SK-N-SH (cell line): Measurements from ENCODE around the gene PXK. TPM values are rescaled to one million over a fixed set of nuclear protein-coding genes. Genes with fewer than 3 reads are reported as not detected.
"Not testable (repeated sequence)": the region's sequence is repeated elsewhere in the genome, so short reads cannot be mapped to it uniquely, and the experiment has no call there.

ENCODE experiments used
- CTCF ChIA-PET: fragments of 300-600, 350-600 bp; formaldehyde crosslinking; extraction: SDS; loops from one replicate; lab custom pipeline; 2021; lab: Yijun Ruan, JAX
- POLR2A ChIA-PET: fragments of 350-600 bp; sonication (Branson Sonifier 250); formaldehyde crosslinking; extraction: SDS; loops from one replicate; lab custom pipeline; 2020; ENCODE audit warnings: antibody characterized with exemption, inconsistent platforms; lab: Yijun Ruan, JAX
- DNase-seq: peaks from one replicate; pipeline ENCODE4 v3.0.0; 2012
- H2AFZ ChIP-seq: fragments of 200-600 bp; sonication (generic); 2 replicates; pipeline ENCODE4 v1.8.1; 2016; ENCODE audit warnings: antibody characterized with exemption, mild to moderate bottlenecking, low read depth
- H3F3A ChIP-seq: fragments of 200-600 bp; sonication (generic); replicated peaks from 2 replicates; pipeline ENCODE3; 2016; ENCODE audit warnings: antibody characterized with exemption, mild to moderate bottlenecking; ENCODE audit not compliant: insufficient read depth
- H3K27ac ChIP-seq, 2 experiments: fragments of 200-500 bp in 1 of 2; fragments of 200-600 bp in 1 of 2; sonication (Bioruptor generic) in 1 of 2; sonication (generic), shearing (Covaris generic) in 1 of 2; 2 replicates each; pipeline versions ENCODE4 v1.5.1 to v1.6.1; 2014 to 2016; ENCODE audit warnings: low read depth in 2 of 2, inconsistent platforms in 1 of 2, low read length in 1 of 2, mild to moderate bottlenecking in 1 of 2, mixed read lengths in 1 of 2
- H3K27me3 ChIP-seq: fragments of 200-600 bp; sonication (generic), shearing (Covaris generic); 2 replicates; pipeline ENCODE4 v1.6.1; 2016; ENCODE audit warnings: mixed run types; ENCODE audit not compliant: insufficient read depth
- H3K36me3 ChIP-seq, 2 experiments: fragments of 200-500 bp in 1 of 2; fragments of 200-600 bp in 1 of 2; sonication (Bioruptor generic) in 1 of 2; sonication (generic) in 1 of 2; replicated peaks in 1 of 2; 2 replicates each; pipeline versions ENCODE3 to v1.5.1; 2014 to 2016; ENCODE audit warnings: low read length in 1 of 2, mild to moderate bottlenecking in 1 of 2; ENCODE audit not compliant: insufficient read depth in 2 of 2, control insufficient read depth in 1 of 2
- H3K4me1 ChIP-seq, 2 experiments: fragments of 200-500 bp in 1 of 2; fragments of 200-600 bp in 1 of 2; sonication (Bioruptor generic) in 1 of 2; sonication (generic), shearing (Covaris generic) in 1 of 2; 2 replicates each; pipeline versions ENCODE4 v1.5.1 to v1.6.1; 2014 to 2016; ENCODE audit warnings: low read depth in 1 of 2, low read length in 1 of 2, mixed run types in 1 of 2; ENCODE audit not compliant: insufficient read depth in 2 of 2, control insufficient read depth in 1 of 2
- H3K4me2 ChIP-seq: fragments of 200-600 bp; sonication (generic), shearing (Covaris generic); 2 replicates; pipeline ENCODE4 v1.6.1; 2017; ENCODE audit warnings: mixed run types
- H3K4me3 ChIP-seq, 2 experiments: fragments of 200-500 bp in 1 of 2; fragments of 200-600 bp in 1 of 2; sonication (Bioruptor generic) in 1 of 2; sonication (generic), shearing (Covaris generic) in 1 of 2; 2 replicates each; pipeline versions ENCODE4 v1.5.1 to v1.8.1; 2014 to 2016; ENCODE audit warnings: low read depth in 2 of 2, inconsistent platforms in 1 of 2, low read length in 1 of 2, mild to moderate bottlenecking in 1 of 2, mixed read lengths in 1 of 2, moderate library complexity in 1 of 2
- H3K79me2 ChIP-seq: fragments of 200-600 bp; sonication (generic); 2 replicates; pipeline ENCODE4 v1.8.1; 2017; ENCODE audit warnings: mild to moderate bottlenecking; ENCODE audit not compliant: insufficient read depth
- H3K9ac ChIP-seq: fragments of 200-600 bp; sonication (generic); 2 replicates; pipeline ENCODE4 v1.6.1; 2017; ENCODE audit warnings: mixed run types
- H3K9me2 ChIP-seq: fragments of 200-600 bp; sonication (generic); 2 replicates; pipeline ENCODE4 v1.6.1; 2017; ENCODE audit warnings: mixed run types
- H3K9me3 ChIP-seq: fragments of 200-600 bp; sonication (generic); 2 replicates; pipeline ENCODE4 v1.6.1; 2017; ENCODE audit warnings: mixed run types, mild to moderate bottlenecking, moderate library complexity
- H4K20me1 ChIP-seq: fragments of 200-600 bp; sonication (generic); 2 replicates; pipeline ENCODE4 v1.6.1; 2017; ENCODE audit warnings: mild to moderate bottlenecking, mixed run types; ENCODE audit not compliant: insufficient read depth
- CTCF ChIP-seq: fragments of 200-600 bp; sonication (generic); IDR thresholded peaks from 2 replicates; pipeline ENCODE4 v1.6.1; 2017; ENCODE audit warnings: antibody characterized with exemption, mild to moderate bottlenecking, moderate library complexity
- NFIC ChIP-seq: IDR thresholded peaks from 2 replicates; pipeline ENCODE4 v1.4.0; 2012; ENCODE audit warnings: borderline replicate concordance
- NRF1 ChIP-seq: IDR thresholded peaks from 2 replicates; pipeline ENCODE4 v1.6.1; 2012; ENCODE audit warnings: low read depth, mild to moderate bottlenecking, low read length
- POLR2AphosphoS5 ChIP-seq: IDR thresholded peaks from 2 replicates; pipeline ENCODE4 v1.6.1; 2012; ENCODE audit warnings: low read depth, low read length
- TAF1 ChIP-seq: IDR thresholded peaks from 2 replicates; pipeline ENCODE4 v1.6.1; 2012; ENCODE audit warnings: low read depth, mild to moderate bottlenecking, low read length, moderate library complexity, borderline replicate concordance
- TEAD4 ChIP-seq: IDR thresholded peaks from 2 replicates; pipeline ENCODE4 v1.4.0; 2012; ENCODE audit warnings: mild to moderate bottlenecking, borderline replicate concordance; ENCODE audit not compliant: insufficient read depth
- YY1 ChIP-seq: IDR thresholded peaks from 2 replicates; pipeline ENCODE4 v1.4.0; 2012; ENCODE audit warnings: low read depth, mild to moderate bottlenecking
- WGBS: methylation state at CpG from one replicate; pipeline ENCODE4 v1.1.6; 2017; ENCODE audit warnings: low lambda C conversion rate; 5-methylcytosine and 5-hydroxymethylcytosine counted together
- polyA plus RNA-seq, 3 experiments: library from polyadenylated mRNA; depleted of rRNA; stranded (reverse); fragments of >200 nt; gene quantifications; 2 replicates each; pipeline ENCODE4 v1.2.3, GENCODE V29; 2012

Gene PXK
- polyA plus RNA-seq, 1 of the 3 experiments (the other 2 are of a cell fraction): 8.4 TPM

GRCh38 chr3:58336135-58336882 lies 3.6 kb downstream of the PXK start (continued):
- TF ChIP-seq POLR2AphosphoS5: no peak
- no peak for TF ChIP-seq NFIC
- TF ChIP-seq, all 33 proteins: peak for 3

DNA sequence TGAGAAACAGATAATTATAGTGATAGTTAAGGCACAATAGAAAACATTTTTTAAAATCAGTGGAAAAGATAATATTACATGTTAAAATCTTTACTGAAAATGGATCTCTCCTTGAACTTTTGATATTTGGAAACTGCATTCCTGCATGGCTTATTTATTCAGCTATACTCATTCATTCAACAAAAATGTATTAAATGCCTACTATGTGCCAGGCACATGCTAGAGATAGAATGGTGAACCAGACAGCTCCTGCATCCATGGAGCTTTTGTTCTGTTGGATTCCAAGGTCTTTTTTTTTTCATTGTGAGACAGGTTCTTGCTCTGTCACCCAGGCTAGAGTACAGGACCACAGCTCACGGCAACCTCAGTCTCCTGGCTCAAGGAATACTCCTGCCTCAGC lies 4.5 kb downstream of the PXK start:
- WGBS: 100% methylated on average over 1 of the region's 1 CpG
- Histone ChIP-seq H3K79me2 (peaks cover 35% of the 10 kb centered on the region; the same call in 1 of the 2 replicates), H2AFZ (no peak overlapping the region), H3K9me3 (no peaks in the 10 kb centered on the region), H3K27me3 (no peaks in the 10 kb centered on the region), H3K27ac (no peak overlapping the region), H3K36me3 (no peaks in the 10 kb centered on the region), H3F3A (peaks cover 16% of the 10 kb centered on the region), H4K20me1 (no peaks in the 10 kb centered on the region), H3K9ac (no peak overlapping the region), H3K4me2 (no peak overlapping the region), H3K4me3 (no peak overlapping the region), H3K4me1 (peaks cover 2 to 11% of the 10 kb centered on the region in 2 experiments; a peak in 3 of 4 replicates), H3K9me2 (no peaks in the 10 kb centered on the region)
- POLR2A ChIA-PET: no interaction called here
- CTCF ChIA-PET: interaction anchor here (0.9 to 1.9 kb wide), 5 partner anchors 31 to 149 kb away, joined by 3 to 12 read pairs (median 5); partner anchors contain the start of genes HTD2 and RPP14
- TF ChIP-seq NRF1 (no peak), YY1 (no peak), TAF1 (no peak), CTCF (no peak), TEAD4 (no peak)
- no peak for DNase-seq

DNA sequence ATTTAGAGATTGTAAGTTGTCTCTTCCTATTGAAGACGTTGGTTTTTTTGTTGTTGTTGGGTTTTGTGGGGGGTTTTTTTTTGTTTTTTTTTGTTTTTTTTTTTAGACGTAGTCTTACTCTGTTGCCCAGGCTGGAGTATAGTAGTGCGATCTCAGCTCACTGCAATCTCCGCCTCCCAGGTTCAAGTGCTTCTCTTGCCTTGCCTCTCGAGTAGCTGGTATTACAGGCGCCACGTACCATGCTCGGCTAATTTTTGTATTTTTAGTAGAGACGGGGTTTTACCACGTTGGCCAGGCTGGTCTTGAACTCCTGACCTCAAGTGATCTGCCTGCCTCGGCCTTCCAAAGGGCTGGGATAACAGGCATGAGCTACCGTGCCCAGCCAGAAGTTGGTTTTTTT lies 6.5 kb downstream of the PXK start:
- H3K27ac ChIP-seq, H3K36me3 ChIP-seq, H3K4me3 ChIP-seq, H3K9ac ChIP-seq, H3K4me2 ChIP-seq, POLR2A ChIA-PET, DNase-seq, H4K20me1 ChIP-seq, H2AFZ ChIP-seq, H3K9me2 ChIP-seq, H3K9me3 ChIP-seq, H3K27me3 ChIP-seq: not testable (repeated sequence)
- 97% methylated on average over 12 of the region's 12 CpGs for WGBS
- Histone ChIP-seq H3K4me1 (peaks cover 0 to 11% of the 10 kb centered on the region in 2 experiments; a peak in 2 of 4 replicates), H3F3A (peaks cover 15% of the 10 kb centered on the region), H3K79me2 (peaks cover 25% of the 10 kb centered on the region; the same call in 1 of the 2 replicates)
- CTCF ChIA-PET: interaction anchor here (0.6 kb wide), 2 partner anchors 12 to 153 kb away, joined by 3 read pairs; partner anchors contain the start of gene KCTD6
